GM21447 (cell line): ENCODE results near the gene GRM1.
"Not testable (repeated sequence)": the region's sequence is repeated elsewhere in the genome, so short reads cannot be mapped to it uniquely, and the experiment has no call there.

Source experiments
- ATAC-seq: cut with Tn5 transposase; IDR thresholded peaks from one replicate; pipeline ENCODE4 v1.9.1; 2021; ENCODE audit not compliant: unreplicated experiment

Gene GRM1

GRCh38 chr6:146191166-146191565 is 162.3 kb downstream of the GRM1 start:
- ATAC-seq, result no peak

- ATAC-seq, result no peak
Measured at GRCh38 chr6:146191612-146192011, 162.8 kb downstream of the GRM1 start.

- ATAC-seq, result no peak
Measured at GRCh38 chr6:146194434-146194833, 165.6 kb downstream of the GRM1 start.

- ATAC-seq, result no peak
Measured at GRCh38 chr6:146200176-146200575, 171.3 kb downstream of the GRM1 start.

- ATAC-seq, result no peak
Measured at GRCh38 chr6:146202570-146202969, 173.7 kb downstream of the GRM1 start.

GRCh38 chr6:146209942-146210341 is 181.1 kb downstream of the GRM1 start:
- no peak for ATAC-seq

GRCh38 chr6:146210406-146211083 is 181.7 kb downstream of the GRM1 start:
- ATAC-seq, result no peak

GRCh38 chr6:146211646-146212045 is 182.8 kb downstream of the GRM1 start:
- no peak for ATAC-seq

GRCh38 chr6:146212781-146213180 is 183.9 kb downstream of the GRM1 start:
- no peak for ATAC-seq

- ATAC-seq, result no peak
Measured at GRCh38 chr6:146219101-146219500, 190.2 kb downstream of the GRM1 start.

GRCh38 chr6:146224449-146224848 is 195.6 kb downstream of the GRM1 start:
- ATAC-seq, result no peak

GRCh38 chr6:146224988-146225387 is 196.1 kb downstream of the GRM1 start:
- ATAC-seq, result no peak

- no peak for ATAC-seq
Measured at GRCh38 chr6:146240322-146240721, 211.5 kb downstream of the GRM1 start.

GRCh38 chr6:146240807-146241206 is 211.9 kb downstream of the GRM1 start:
- ATAC-seq, result no peak

GRCh38 chr6:146243646-146244045 is 214.8 kb downstream of the GRM1 start:
- ATAC-seq, result not testable (repeated sequence)

GRCh38 chr6:146244630-146245143 is 215.8 kb downstream of the GRM1 start:
- ATAC-seq, result no peak

- no peak for ATAC-seq
Measured at GRCh38 chr6:146246028-146246427, 217.2 kb downstream of the GRM1 start.

GRCh38 chr6:146253691-146254090 is 224.8 kb downstream of the GRM1 start:
- ATAC-seq, result no peak

GRCh38 chr6:146258206-146258605 is 229.3 kb downstream of the GRM1 start:
- ATAC-seq, result no peak

- no peak for ATAC-seq
Measured at GRCh38 chr6:146260886-146261285, 232.0 kb downstream of the GRM1 start.

GRCh38 chr6:146265056-146265455 is 236.2 kb downstream of the GRM1 start:
- no peak for ATAC-seq

- ATAC-seq, result no peak
Measured at GRCh38 chr6:146267447-146267846, 238.6 kb downstream of the GRM1 start.

GRCh38 chr6:146267946-146268345 is 239.1 kb downstream of the GRM1 start:
- no peak for ATAC-seq
